Measurements from ENCODE around the gene RNF133.

RNF133 gene

GRCh38 chr7:122651451-122651850, 47.5 kb downstream of the RNF133 start:
- no peak for DNase-seq (ENCODE audit: low read depth, low spot score)
- no peak overlapping the region for H3K27ac ChIP-seq
